ENCODE data around the gene HOXB4. TPM values are rescaled to one million over a fixed set of nuclear protein-coding genes. Genes with fewer than 3 reads are reported as not detected.

Gene HOXB4
- total RNA-seq, 1 experiment from 2014 or later = 2.0 TPM

- Histone ChIP-seq H3K4me3 (no peak overlapping the region), H3K36me3 (ENCODE audit: low read depth) (no peaks in the 10 kb centered on the region), H3K4me2 (no peak overlapping the region), H3K4me1 (replicated peaks; ENCODE audit: insufficient read depth) (0 out of 2 replicates have a peak, but pooled peaks cover 6% of the 10 kb centered on the region), H3K9me2 (ENCODE audit: insufficient read depth) (no peaks in the 10 kb centered on the region), H3K27me3 (ENCODE audit: insufficient read depth, low read depth) (no peaks in the 10 kb centered on the region), H3K9me3 (ENCODE audit: insufficient read depth, low read depth) (no peaks in the 10 kb centered on the region), H3K79me2 (ENCODE audit: low read depth) (no peaks in the 10 kb centered on the region), H3K27ac (no peak overlapping the region), H2AFZ (no peak overlapping the region), H3F3A (ENCODE audit: insufficient read depth, low read depth) (no peaks in the 10 kb centered on the region), H4K20me1 (ENCODE audit: insufficient read depth) (no peaks in the 10 kb centered on the region)
- DNase-seq = no peak
- intact Hi-C loops (cut with micrococcal nuclease; ENCODE audit: unreplicated experiment) = no loop called here
- no TSS peak for BruUV-seq (replicated peaks)
- ChIA-PET POLR2A (ENCODE audit: unreplicated experiment) (interaction anchor here (0.6 to 0.7 kb wide), 2 partner anchors 84 to 206 kb away, joined by 3 to 6 read pairs; no protein-coding TSS in a partner anchor), CTCF (no interaction called here)
- no peak for TF ChIP-seq CTCF (conservative IDR thresholded peaks at IDR 0.05)
Measured at GRCh38 chr17:48567646-48568354, 10.3 kb downstream of the HOXB4 start.

GRCh38 chr17:48567209-48567608 is 10.9 kb downstream of the HOXB4 start:
- no peak overlapping the region for H3K27ac ChIP-seq
- H3K36me3 ChIP-seq (ENCODE audit: low read depth) = no peaks in the 10 kb centered on the region
- H3K27me3 ChIP-seq (ENCODE audit: insufficient read depth, low read depth) = no peaks in the 10 kb centered on the region
- H3K4me2 ChIP-seq = no peak overlapping the region
- no peaks in the 10 kb centered on the region for H3K9me3 ChIP-seq (ENCODE audit: insufficient read depth, low read depth)
- no peaks in the 10 kb centered on the region for H3K79me2 ChIP-seq (ENCODE audit: low read depth)
- no peaks in the 10 kb centered on the region for H3K9me2 ChIP-seq (ENCODE audit: insufficient read depth)
- H3K4me3 ChIP-seq = no peak overlapping the region
- H3K4me1 ChIP-seq (replicated peaks; ENCODE audit: insufficient read depth) = 0 out of 2 replicates have a peak, but pooled peaks cover 6% of the 10 kb centered on the region
- no peak for DNase-seq
- H2AFZ ChIP-seq = no peak overlapping the region
- H4K20me1 ChIP-seq (ENCODE audit: insufficient read depth) = no peaks in the 10 kb centered on the region
- no peak for TF ChIP-seq CTCF (conservative IDR thresholded peaks at IDR 0.05)
- no peak for TF ChIP-seq EZH2 (IDR thresholded peaks at IDR 0.05; ENCODE audit: low read depth)
- no peaks in the 10 kb centered on the region for H3F3A ChIP-seq (ENCODE audit: insufficient read depth, low read depth)
- CTCF ChIA-PET = no interaction called here
- intact Hi-C loops (cut with micrococcal nuclease; ENCODE audit: unreplicated experiment) = no loop called here
- POLR2A ChIA-PET (ENCODE audit: unreplicated experiment) = interaction anchor here (0.7 kb wide), 1 partner anchor 84 kb away, joined by 6 read pairs; no protein-coding TSS in a partner anchor
- BruUV-seq (replicated peaks) = no TSS peak

DNA sequence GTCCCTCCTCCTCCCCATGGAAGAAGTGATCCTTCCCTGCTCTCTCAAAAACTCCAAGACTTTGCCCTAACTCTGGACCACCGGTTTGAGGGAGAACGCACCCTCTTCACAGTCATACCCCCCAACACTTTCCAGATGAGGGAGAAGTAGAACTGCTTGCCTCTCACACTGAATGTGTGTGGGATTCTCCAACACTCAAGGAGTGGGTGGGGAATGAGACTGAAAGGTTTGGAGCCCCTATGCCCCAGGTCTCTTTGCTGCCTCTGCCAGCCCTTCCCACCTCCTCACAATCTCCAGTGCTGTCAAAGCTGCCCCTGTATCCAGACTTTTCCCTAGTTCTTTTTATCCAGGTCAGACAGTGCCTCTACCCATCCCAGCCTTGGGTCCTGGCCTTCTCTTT is 11.4 kb downstream of the HOXB4 start:
- ChIA-PET CTCF (no interaction called here), POLR2A (ENCODE audit: unreplicated experiment) (interaction anchor here (0.6 kb wide), 1 partner anchor 53 kb away, joined by 3 read pairs; no protein-coding TSS in a partner anchor)
- Histone ChIP-seq H3K9me2 (ENCODE audit: insufficient read depth) (no peaks in the 10 kb centered on the region), H3K9me3 (ENCODE audit: insufficient read depth, low read depth) (no peaks in the 10 kb centered on the region), H3K36me3 (ENCODE audit: low read depth) (no peaks in the 10 kb centered on the region), H3K27me3 (ENCODE audit: insufficient read depth, low read depth) (no peaks in the 10 kb centered on the region), H3K4me1 (replicated peaks; ENCODE audit: insufficient read depth) (0 out of 2 replicates have a peak, but pooled peaks cover 6% of the 10 kb centered on the region), H4K20me1 (ENCODE audit: insufficient read depth) (no peaks in the 10 kb centered on the region), H3K27ac (no peak overlapping the region), H2AFZ (no peak overlapping the region), H3K4me3 (no peak overlapping the region), H3K4me2 (no peak overlapping the region), H3F3A (ENCODE audit: insufficient read depth, low read depth) (no peaks in the 10 kb centered on the region), H3K79me2 (ENCODE audit: low read depth) (no peaks in the 10 kb centered on the region)
- intact Hi-C loops (cut with micrococcal nuclease; ENCODE audit: unreplicated experiment) = no loop called here
- no peak for DNase-seq
- BruUV-seq (replicated peaks) = no TSS peak
- no peak for TF ChIP-seq CTCF (conservative IDR thresholded peaks at IDR 0.05)
- TF ChIP-seq EZH2 (IDR thresholded peaks at IDR 0.05; ENCODE audit: low read depth) = no peak

All from PC-9 (cell line).